LHCN-M2 (cell line): ENCODE results near the gene NEK1. TPM values are rescaled to one million over a fixed set of nuclear protein-coding genes. Genes with fewer than 3 reads are reported as not detected.
"Not testable (repeated sequence)": the region's sequence is repeated elsewhere in the genome, so short reads cannot be mapped to it uniquely, and the experiment has no call there.

ENCODE experiments used
- DNase-seq: peaks from one replicate; pipeline ENCODE4 v3.0.0-alpha.2; 2012; ENCODE audit warnings: low read depth
- total RNA-seq: library from RNA; depleted of rRNA; stranded (reverse); fragments of >200 nt; gene quantifications from 2 replicates; pipeline ENCODE4 v1.2.3, GENCODE V29; 2014

Gene NEK1
- total RNA-seq, 1 experiment from 2014 or later = 8.8 TPM

DNA sequence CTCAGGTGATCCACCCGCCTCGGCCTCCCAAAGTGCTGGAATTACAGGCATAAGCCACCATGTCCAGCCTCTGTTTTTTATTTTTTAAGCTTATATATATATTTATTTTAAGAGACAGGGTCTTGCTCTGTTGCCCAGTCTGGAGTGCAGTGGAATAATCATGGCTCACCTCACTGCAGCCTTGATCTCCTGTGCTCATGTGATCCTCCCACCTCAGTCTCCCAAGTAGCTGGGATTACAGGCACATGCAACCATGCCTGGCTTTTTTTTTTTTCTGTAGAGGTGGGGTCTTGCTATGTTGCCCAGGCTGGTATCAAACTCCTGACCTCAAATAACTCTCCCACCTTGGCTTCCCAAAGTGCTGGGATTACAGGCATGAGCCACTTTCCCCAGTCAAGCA lies 184.7 kb downstream of the NEK1 start:
- DNase-seq = not testable (repeated sequence)

DNA sequence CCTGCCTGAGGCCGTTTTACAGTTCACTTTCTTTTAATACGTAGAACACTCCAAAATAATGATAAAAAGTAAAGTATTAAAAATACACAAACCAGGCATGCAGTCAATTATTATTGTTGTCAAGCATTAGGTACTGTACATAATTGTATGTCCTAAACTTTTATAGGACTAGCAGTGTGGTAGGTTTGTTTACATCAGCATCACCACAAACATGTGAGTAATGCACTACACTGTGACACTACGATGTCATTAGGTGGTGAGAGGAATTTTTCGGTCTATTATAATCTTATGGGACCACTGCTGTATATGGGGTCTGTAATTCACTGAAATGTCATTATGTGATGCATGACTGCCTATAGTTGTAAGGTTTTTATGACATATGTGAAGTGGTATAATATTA lies 192.1 kb downstream of the NEK1 start:
- no peak for DNase-seq

DNA sequence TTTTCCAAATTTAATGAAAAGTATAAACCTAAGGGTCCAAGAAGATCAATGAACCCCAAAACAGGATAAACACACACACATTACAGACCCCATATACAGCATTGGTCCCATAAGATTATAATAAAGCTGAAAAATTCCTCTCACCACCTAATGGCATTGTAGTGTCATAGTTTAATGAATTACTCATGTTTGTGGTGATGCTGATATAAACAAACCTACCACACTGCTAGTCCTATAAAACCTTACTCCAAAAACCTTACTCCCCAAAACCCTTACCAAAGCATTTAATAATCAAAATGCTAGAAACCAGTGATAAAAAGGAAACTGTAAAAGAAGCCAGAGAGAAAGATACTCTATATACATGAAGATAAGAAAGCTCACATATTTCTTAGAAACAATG lies 193.5 kb downstream of the NEK1 start:
- no peak for DNase-seq

DNA sequence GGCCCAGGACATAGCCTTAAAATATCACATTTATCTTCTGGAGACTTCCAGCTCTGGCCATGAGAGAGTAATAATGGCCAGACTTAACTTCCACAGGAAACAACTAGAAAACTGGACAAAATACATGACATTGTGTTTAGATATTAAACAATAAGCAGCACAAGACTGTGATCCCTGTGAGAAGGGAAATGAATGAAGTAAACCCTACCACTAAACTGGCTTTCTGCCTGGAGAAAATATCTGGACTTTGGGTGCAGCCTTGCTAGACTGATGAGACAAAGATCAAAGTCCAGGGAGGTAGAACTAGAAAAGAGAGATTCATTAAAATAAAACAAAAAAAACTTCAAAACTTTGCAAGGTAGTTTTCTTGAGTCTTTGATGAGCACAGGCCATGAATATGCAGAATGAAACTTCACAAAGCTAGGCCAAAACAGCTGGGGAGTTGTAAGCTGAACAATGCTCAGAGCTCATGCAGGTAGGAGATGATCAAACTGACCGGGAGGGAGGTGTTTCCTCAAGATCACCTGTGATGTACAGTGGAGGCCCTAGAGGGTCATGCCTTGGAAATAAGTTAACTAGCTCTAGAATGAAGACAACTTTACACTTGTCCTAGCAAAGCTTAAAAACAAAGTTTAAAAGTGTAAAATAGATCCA lies 194.6 kb downstream of the NEK1 start:
- no peak for DNase-seq

DNA sequence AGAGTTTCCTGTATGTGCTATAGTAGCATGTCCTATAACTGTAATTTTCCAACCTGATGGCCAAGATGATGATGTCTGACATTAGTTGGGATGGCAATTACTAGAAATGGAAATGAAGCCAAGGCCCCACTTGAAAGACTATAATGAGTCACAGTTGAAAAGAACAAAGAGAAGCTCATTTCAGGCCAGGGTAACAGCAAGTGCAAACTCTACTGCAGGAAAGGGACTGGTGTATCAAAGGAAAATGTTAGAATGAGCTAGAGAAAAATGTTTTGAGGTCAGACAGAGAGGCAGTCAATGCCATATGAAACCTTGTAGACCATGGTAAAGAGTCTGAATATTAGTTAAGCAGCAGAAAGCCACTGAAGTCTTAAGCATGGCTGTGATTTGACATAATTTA lies 195.4 kb downstream of the NEK1 start:
- DNase-seq = no peak

DNA sequence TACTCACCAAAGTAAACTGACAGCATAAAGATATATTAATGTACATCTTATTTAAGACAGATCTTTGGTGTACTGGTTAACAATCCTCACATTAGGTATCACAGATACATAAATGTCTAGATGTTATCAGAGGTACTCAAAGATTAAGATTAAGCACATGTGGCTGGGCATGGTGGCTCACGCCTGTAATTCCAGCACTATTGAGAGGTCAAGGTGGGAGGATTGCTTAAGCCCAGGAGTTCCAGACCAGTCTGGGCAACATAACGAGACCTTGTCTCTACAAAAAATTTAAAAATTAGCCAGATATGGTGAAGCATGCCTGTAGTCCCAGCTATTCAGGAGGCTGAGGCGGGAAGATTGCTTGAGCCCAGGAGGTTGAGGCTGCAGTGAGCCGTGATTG lies 195.9 kb downstream of the NEK1 start:
- DNase-seq = no peak

DNA sequence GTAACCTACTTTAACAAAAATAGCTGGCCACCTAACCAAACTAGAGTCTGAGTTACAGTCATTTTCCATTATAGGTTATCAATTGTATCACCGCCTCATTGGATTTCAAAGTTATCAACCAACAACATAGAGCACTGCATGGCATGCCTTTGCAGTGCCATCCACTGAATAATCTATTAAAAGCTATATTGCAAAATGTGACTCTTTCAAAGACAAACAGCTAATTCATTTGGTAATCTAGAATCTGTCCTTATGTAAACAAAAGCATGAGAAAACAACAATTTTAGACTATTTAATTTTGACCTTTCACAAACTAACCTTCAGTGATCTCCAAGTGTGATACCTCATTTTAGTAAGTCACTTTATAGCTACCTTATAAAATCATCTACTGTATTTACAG lies 197.5 kb downstream of the NEK1 start:
- no peak for DNase-seq

DNA sequence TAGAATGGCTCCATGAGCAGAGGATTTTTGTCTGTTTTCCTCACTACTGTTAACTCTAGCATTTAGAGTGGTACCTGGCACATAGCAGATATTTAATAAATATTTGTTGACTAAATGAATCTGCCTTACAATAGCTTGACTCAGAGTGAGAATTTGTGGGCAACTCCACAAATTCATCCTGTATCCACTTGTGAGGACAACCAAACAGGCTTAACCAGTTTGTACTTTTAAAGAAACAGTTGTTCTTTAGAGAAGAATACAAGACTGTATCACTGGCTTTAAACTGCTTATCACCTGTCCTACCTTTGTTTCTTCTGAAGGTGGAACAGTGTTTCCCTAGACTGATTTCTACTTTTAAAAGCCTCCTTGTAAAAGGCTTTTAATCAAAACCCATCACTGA lies 200.3 kb downstream of the NEK1 start:
- DNase-seq = no peak

DNA sequence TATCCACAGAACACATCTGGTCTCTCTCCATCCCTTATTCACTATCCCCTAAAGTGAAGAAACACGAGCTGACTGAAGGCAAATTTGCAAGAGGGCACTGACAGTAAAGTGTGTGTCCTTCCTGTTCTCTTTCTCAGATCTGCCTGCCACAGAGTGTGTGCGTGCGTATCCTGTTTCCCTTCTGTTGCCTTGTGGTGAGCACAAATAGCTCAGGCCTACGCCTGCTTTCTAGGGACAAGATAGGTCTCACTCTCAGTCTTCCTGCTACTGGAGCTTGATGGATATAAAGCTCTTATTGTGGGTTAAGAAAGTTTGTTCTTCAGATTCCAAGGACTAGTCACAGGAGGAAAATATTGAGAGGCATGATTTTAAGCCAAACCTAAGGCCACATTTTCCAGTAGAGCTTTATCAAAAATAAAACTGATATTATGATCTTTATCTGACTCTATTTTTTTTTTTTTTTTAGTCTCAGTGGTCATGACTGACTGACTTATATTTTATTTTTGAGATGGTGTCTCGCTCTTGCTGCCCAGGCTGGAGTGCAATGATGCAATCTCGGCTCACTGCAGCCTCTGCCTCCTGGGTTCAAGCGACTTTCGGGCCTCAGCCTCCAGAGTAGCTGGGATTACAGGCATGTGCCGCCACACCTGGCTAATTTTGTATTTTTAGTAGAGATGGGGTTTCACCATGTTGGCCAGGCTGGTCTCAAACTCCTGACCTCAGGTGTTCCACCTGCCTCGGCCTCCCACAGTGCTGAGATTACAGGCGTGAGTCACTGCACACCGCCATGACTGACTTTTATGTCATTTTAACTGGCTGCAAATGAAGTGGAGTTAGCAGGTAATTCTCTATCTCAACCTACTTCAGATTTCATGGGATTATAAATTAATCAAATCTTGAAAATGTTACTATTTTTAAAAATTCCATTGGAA lies 201.3 kb downstream of the NEK1 start:
- DNase-seq = peak; percentile 93

DNA sequence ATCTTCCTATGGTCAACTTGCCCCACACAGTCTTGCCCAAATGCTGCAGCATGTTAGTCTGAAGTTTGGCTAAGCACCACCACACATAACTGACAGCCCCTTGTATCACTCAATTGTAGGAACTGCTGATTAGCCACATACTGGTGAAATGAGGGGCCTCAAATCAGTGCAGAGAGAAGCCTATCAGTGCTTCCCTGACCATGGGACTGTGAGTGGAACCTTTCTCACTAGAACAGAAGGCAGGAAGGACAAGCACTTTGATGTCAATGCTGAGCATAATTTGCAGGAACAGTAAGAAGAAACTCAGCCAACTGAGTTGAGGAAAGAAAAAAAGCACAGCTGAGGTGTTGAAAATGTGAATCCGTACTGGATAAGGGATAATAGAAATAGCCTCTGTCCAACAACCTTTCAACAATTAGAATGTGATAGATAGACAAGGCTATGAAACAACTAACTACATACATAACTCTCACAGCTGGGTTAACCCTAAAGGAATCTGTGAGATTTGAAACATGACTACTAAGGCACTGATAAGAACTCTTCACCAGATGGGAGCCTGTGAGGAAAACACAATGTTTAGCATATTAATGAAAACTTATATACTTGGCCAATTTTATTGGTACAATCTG lies 205.1 kb downstream of the NEK1 start:
- no peak for DNase-seq

DNA sequence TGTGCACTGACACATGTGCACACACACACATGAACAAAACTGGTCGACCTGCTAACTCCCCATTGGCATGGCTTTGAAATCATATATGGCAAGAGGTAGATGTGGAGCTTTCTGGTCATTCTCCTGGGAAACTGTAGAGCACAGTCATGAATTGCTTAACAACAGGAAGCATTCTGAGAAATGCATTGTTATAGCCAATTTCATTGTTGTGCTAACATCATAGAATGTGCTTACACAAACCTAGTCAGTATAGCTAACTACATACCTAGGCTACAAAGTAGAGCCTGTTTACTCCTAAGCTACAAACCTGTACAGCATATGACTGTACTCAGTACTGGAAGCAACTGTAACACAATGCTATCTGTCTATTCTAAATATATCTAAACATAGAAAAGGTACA lies 207.4 kb downstream of the NEK1 start:
- DNase-seq = peak; percentile 22

DNA sequence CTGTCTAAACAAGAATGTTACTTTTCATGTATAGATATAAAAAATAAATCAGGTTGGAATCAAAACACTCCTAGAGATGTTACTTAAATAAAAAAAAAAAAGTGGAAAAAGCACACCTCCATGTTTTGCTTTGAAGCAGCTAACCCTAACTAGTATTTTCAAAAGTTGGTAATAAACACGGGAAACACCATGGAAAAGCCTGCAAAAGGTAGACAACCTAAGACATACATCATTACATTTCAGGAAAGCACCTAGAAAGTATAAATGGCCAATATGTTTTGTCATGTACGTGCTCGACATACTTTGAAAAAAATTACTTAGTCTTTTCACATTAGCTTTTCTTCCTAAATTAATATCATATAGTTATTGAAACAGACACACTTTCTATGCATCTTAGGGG lies 211.6 kb downstream of the NEK1 start:
- DNase-seq = no peak

DNA sequence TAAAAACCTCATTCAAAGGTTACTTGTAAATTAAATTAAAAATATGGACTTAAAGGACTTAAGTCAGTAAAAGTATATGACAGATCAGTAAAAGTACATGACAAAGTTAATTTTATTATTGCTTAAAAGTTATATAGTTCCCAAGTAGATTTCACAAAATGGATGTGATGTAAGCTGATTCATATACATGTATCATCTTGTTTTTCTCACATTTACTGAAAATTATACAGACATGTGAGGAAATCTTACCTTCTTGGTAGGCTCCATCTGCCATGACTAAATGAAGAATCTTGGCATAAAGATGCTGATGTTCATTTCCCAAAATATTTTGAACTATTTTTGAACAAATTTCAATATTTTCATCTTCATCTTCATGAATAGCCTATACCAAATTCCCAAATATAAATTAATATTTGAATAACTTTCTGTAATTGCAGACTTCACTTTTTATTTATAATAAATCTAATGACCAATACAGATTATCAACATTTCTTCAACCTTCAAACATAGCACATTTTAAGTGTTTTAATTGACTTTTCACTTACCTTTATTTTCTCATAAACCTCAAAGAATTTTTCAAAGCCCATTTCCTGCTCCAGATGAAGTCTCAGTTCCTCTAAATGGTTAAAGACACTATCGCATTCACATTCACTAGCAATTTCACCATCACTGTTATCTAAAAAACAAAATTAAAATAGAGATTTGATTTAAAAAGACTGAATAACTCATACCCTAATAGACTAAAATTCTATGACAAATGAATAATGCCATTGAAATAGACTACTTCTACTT lies 212.2 kb downstream of the NEK1 start:
- no peak for DNase-seq

DNA sequence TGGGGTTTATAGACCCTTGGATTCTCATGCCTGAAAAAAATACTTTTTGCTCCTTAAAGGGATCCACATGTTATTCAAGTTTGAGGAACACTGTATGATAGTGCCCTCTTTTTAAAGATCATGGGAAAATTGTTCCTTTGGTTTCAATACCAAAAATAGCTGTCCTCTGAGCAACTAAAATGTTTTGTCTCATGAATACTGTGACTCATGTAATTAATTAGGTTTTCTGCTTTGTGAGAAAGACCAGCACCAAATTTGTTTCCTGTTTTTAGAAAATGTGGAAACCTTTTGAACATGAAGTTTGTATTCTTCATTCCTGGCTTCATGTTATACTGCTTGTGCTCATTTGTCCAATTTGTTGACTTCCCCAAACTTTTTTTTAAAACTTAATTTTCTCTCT lies 214.1 kb downstream of the NEK1 start:
- peak; percentile 74 for DNase-seq

DNA sequence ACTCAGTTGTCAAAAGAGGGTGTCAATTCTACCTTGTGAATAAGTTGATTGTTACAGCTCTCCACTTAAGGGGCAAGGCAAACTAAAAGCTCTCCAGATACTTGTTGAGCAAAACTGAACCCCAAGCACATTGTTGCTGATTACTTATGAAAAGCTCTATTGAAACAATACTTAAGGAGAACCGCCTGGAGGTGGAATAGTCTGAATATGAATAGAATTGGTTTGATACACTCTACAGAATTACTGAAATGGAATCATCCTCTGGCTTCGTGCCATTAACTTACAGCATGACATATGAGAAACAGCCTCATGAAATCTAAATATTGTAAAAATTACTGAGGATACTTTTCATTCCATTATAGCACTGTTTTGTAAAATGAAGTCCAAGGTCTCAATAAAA lies 214.6 kb downstream of the NEK1 start:
- DNase-seq = peak; percentile 41

DNA sequence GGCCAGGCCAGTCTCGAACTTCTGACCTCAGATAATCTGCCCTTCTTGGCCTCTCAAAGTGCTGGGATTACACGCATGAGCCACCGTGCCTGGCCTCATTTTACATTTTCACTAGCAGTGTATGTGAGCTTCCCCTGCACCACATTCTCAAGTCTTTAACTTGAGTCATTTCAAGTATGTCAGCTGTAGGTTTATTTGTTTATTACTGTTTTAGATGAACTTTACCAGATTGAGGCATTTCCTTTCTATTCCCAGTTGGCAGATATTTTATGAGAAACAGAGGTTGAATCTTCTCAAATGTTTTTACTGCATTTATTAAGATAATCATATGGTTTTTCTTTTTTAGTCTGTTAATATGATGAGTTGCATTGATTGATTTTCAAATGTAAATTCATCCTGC lies 227.0 kb downstream of the NEK1 start:
- DNase-seq = peak; percentile 13

DNA sequence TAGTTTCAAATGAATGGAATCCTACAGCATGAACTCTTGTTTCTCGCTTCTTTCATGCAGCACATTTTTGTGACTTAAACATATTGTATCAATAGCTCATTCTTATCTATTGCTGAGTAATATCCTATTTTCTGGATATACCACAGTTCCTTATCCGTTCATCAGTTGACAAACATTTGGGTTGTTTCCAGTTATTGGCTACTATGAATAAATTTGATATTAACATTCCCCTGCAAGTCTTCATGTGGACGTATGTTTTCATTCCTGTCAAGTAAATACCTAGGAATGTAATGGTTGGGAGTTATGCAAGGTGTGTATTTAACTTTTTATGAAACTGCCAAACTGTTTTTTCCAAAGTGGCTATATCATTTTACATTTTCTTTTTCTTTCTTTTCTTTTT lies 227.6 kb downstream of the NEK1 start:
- no peak for DNase-seq

DNA sequence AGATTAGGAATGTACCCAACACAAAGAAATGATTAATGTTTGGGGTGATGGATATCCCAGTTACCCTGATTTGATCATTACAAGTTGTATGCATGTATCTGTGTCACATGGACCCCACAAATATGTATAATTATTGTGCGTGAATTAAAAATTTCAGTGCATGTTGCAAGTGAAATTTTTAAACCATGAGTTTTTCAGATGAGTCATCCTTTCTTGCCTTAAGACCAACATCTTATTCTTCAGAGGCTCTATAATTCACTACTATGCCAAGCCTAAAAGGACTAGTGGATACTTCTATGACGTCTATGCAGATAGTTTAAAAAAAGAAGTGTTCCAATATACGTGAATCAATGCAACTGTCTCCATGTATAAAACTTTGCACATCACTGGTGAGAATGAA lies 228.7 kb downstream of the NEK1 start:
- DNase-seq = peak; percentile 81

DNA sequence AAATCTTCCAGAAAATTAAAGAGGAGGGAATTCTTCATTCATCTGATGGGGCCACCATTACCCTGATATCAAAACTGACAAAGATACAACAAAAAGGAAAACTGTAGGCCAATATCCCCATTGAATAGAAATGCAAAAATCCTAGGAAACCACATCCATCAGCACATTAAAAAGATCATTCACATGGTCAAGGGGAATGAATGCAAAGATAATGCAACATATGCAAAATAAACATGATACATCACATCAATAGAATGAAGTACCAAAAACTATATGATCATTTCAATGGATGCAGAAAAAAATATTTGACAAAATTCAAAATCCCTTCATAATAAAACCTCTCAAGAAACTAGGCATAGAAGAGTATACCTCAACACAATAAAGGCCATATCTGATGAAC lies 232.7 kb downstream of the NEK1 start:
- no peak for DNase-seq

DNA sequence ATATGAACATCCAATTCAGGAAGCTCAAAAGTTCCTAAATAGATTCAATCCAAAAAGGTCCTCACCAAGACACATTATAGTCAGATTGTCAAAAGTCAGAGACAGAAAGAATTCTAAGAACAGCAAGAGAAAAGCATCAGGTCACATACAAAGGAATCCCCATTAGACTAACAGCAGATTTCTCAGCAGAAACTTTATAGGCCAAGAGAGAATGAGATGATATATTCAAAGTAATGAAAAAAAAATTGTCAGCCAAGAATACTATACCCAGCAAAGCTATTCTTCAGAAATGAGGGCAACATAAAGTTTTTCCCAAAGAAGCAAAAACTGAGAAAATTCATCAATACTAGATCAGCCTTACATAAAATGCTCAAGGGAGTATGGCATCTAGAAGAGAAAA lies 235.0 kb downstream of the NEK1 start:
- no peak for DNase-seq

DNA sequence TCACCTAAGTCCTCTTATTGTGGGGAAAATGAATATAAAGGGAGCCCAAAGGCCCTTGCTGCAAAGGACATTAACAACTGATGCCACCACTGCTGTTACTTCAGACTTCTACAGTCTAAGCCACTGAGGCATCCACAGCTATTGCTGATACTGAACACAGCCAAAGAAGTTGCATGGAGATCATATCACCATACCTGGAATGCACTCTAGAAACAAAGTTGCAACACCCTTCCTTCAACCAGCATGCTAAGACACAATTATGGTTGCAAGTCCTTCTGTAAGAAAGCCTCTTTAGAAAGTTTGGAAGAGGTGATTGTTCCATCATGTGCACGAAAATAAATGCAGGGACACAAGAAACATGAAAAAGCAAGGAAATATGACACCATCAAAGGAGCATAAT lies 236.0 kb downstream of the NEK1 start:
- DNase-seq = no peak

DNA sequence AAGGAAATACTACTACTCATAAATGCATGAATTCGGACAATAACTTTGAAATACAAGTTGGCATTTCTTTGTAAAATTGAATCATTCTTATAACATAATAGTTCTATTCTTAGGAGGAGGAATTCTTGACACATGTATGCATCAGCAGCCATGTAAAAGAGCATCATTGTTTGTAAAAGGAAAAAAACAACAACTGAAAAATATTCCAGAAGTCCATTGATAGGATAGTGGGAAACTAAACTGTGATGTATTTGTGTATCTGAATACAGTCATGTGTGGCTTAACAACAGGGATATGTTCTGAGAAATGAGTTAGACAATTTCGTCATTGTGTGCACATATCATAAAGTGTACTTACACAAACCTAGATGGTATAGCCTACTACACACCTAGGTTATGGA lies 239.6 kb downstream of the NEK1 start:
- no peak for DNase-seq
